SK-N-SH treated with all-trans-retinoic acid at 6 μM for 48 hours (cell line): ENCODE results near the gene APOL3.

Experiments
- ATAC-seq: fragments of 200-7000 bp; cut with Tn5 transposase; 3 replicates; pipeline ENCODE4 v1.9.1; 2020; ENCODE audit warnings: mild to moderate bottlenecking, moderate library complexity
- ARNTL ChIP-seq: fragments of 450-650 bp; formaldehyde crosslinking; IDR thresholded peaks from 2 replicates; pipeline ENCODE4 v1.5.0; 2020; ENCODE audit warnings: low read depth, mild to moderate bottlenecking, moderate library complexity, borderline replicate concordance
- CREB5 ChIP-seq: fragments of 250-450 bp; sonication (Bioruptor Pico); IDR thresholded peaks from 2 replicates; pipeline ENCODE4 v1.5.1; 2020; ENCODE audit warnings: low read depth, mild to moderate bottlenecking, moderate library complexity
- CSDC2 ChIP-seq: fragments of 250-450 bp; sonication (Bioruptor Pico); IDR thresholded peaks from 2 replicates; pipeline ENCODE4 v1.5.0; 2020; ENCODE audit warnings: mild to moderate bottlenecking, moderate library complexity
- CSRNP3 ChIP-seq: fragments of 250-450 bp; sonication (Bioruptor Pico); IDR thresholded peaks from 2 replicates; pipeline ENCODE4 v1.5.1; 2021; ENCODE audit warnings: mild to moderate bottlenecking, moderate library complexity
- GLIS3 ChIP-seq: fragments of 250-450 bp; sonication (Bioruptor Pico); IDR thresholded peaks from 2 replicates; pipeline ENCODE4 v1.5.0; 2020; ENCODE audit warnings: mild to moderate bottlenecking, moderate library complexity
- ISL1 ChIP-seq: fragments of 250-450 bp; sonication (Bioruptor Pico); IDR thresholded peaks from 2 replicates; pipeline ENCODE4 v2.1.2; 2022; ENCODE audit warnings: mild to moderate bottlenecking, moderate library complexity
- PATZ1 ChIP-seq: fragments of 250-450 bp; sonication (Bioruptor Pico); IDR thresholded peaks from 2 replicates; pipeline ENCODE4 v1.8.0; 2020; ENCODE audit warnings: mild to moderate bottlenecking, moderate library complexity, borderline replicate concordance
- POU6F1 ChIP-seq: fragments of 250-450 bp; sonication (Bioruptor Pico); IDR thresholded peaks from 2 replicates; pipeline ENCODE4 v1.8.0; 2021; ENCODE audit warnings: low read depth, mild to moderate bottlenecking, moderate library complexity, borderline replicate concordance
- PPARA ChIP-seq: fragments of 250-450 bp; sonication (Bioruptor Pico); IDR thresholded peaks from 2 replicates; pipeline ENCODE4 v1.5.0; 2020; ENCODE audit warnings: mild to moderate bottlenecking, borderline replicate concordance
- RARB ChIP-seq: fragments of 250-450 bp; sonication (Bioruptor Pico); IDR thresholded peaks from 2 replicates; pipeline ENCODE4 v1.8.0; 2021; ENCODE audit warnings: mild to moderate bottlenecking, moderate library complexity
- SNAI2 ChIP-seq: fragments of 250-450 bp; sonication (Bioruptor Pico); IDR thresholded peaks from 2 replicates; pipeline ENCODE4 v1.5.0; 2020; ENCODE audit warnings: mild to moderate bottlenecking, moderate library complexity
- TCF4 ChIP-seq: fragments of 250-450 bp; sonication (Bioruptor Pico); IDR thresholded peaks from 2 replicates; pipeline ENCODE4 v1.8.0; 2021; ENCODE audit warnings: mild to moderate bottlenecking, moderate library complexity, borderline replicate concordance
- TOX ChIP-seq: fragments of 250-450 bp; sonication (Bioruptor Pico); IDR thresholded peaks from 2 replicates; pipeline ENCODE4 v1.8.0; 2021; ENCODE audit warnings: mild to moderate bottlenecking, moderate library complexity, borderline replicate concordance
- TSHZ2 ChIP-seq: fragments of 250-450 bp; sonication (Bioruptor Pico); IDR thresholded peaks from 2 replicates; pipeline ENCODE4 v1.5.0; 2020; ENCODE audit warnings: mild to moderate bottlenecking, moderate library complexity
- ZC3H10 ChIP-seq: fragments of 250-450 bp; sonication (Bioruptor Pico); IDR thresholded peaks from 2 replicates; pipeline ENCODE4 v1.5.1; 2021; ENCODE audit warnings: mild to moderate bottlenecking, moderate library complexity
- ZFP3 ChIP-seq: fragments of 250-450 bp; sonication (Bioruptor Pico); IDR thresholded peaks from 2 replicates; pipeline ENCODE4 v1.5.0; 2020; ENCODE audit warnings: mild to moderate bottlenecking, moderate library complexity
- ZFP30 ChIP-seq: fragments of 450-650 bp; formaldehyde crosslinking; IDR thresholded peaks from 2 replicates; pipeline ENCODE4 v1.5.0; 2022; ENCODE audit warnings: mild to moderate bottlenecking, moderate library complexity
- ZNF70 ChIP-seq: fragments of 450-650 bp; formaldehyde crosslinking; IDR thresholded peaks from 2 replicates; pipeline ENCODE4 v1.5.0; 2020; ENCODE audit warnings: mild to moderate bottlenecking, moderate library complexity
- ZNF8 ChIP-seq: fragments of 450-650 bp; formaldehyde crosslinking; IDR thresholded peaks from 2 replicates; pipeline ENCODE4 v1.5.0; 2020; ENCODE audit warnings: mild to moderate bottlenecking, moderate library complexity

APOL3 gene

GRCh38 chr22:36103891-36104290, 56.7 kb downstream of the APOL3 start:
- ATAC-seq: no peak
- TF ChIP-seq ZFP3 (CRISPR knock-in tag) (no peak), ZNF70 (CRISPR knock-in tag) (no peak), ZC3H10 (CRISPR knock-in tag) (no peak), ARNTL (CRISPR knock-in tag) (no peak), PPARA (CRISPR knock-in tag) (no peak), ZFP30 (CRISPR knock-in tag) (no peak), GLIS3 (CRISPR knock-in tag) (no peak), SNAI2 (CRISPR knock-in tag) (no peak), ZNF8 (no peak), CSRNP3 (CRISPR knock-in tag) (no peak), POU6F1 (CRISPR knock-in tag) (no peak), PATZ1 (CRISPR knock-in tag) (no peak), CSDC2 (CRISPR knock-in tag) (no peak), RARB (no peak), TCF4 (CRISPR knock-in tag) (no peak), TOX (no peak), CREB5 (CRISPR knock-in tag) (no peak), TSHZ2 (CRISPR knock-in tag) (no peak), ISL1 (CRISPR knock-in tag) (no peak)

GRCh38 chr22:36102995-36103394, 57.6 kb downstream of the APOL3 start:
- no peak for ATAC-seq
- TF ChIP-seq ARNTL (CRISPR knock-in tag) (no peak), ZNF70 (CRISPR knock-in tag) (no peak), TCF4 (CRISPR knock-in tag) (no peak), ZFP30 (CRISPR knock-in tag) (no peak), GLIS3 (CRISPR knock-in tag) (no peak), ZNF8 (no peak), PPARA (CRISPR knock-in tag) (no peak), TSHZ2 (CRISPR knock-in tag) (no peak)
